ENCODE data around the gene MOCS1.

MOCS1 gene

GRCh38 chr6:39917981-39918380 lies 16.3 kb downstream of the MOCS1 start:
- H3K36me3 ChIP-seq (ENCODE audit: control insufficient read depth, insufficient read depth, low read length) = no peaks in the 10 kb centered on the region
- H3K4me1 ChIP-seq = no peaks in the 10 kb centered on the region
- no peak for TF ChIP-seq CTCF (IDR thresholded peaks at IDR 0.05)

DNA sequence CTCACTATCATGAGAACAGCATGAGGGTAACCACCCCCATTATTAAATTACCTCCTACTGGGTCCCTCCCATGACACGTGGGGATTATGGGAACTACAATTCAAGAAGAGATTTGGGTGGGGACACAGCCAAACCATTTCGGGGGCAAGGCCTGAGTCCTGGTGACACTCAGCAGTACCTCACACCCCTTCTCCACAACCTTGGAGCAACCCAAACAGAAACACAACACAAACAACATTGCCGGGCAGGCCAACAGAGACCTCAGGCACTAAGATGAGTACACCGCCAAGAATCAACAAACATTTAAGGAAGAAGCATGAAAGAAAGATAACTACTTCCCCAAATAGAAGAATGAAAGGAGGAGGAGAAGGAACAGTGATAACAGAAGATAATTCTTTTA lies 16.9 kb downstream of the MOCS1 start:
- H3K4me3 ChIP-seq (ENCODE audit: low read depth, low read length) = no peak overlapping the region
- no peaks in the 10 kb centered on the region for H3K4me1 ChIP-seq
- H3K4me2 ChIP-seq (ENCODE audit: low read length) = no peak overlapping the region
- H2AFZ ChIP-seq = no peak overlapping the region
- no peak for TF ChIP-seq CTCF (IDR thresholded peaks at IDR 0.05)
- H3K36me3 ChIP-seq (ENCODE audit: control insufficient read depth, insufficient read depth, low read length) = no peaks in the 10 kb centered on the region
- no peak overlapping the region for H3K9ac ChIP-seq
- no peaks in the 10 kb centered on the region for H3K79me2 ChIP-seq
- H3K27ac ChIP-seq = no peak overlapping the region
- no peaks in the 10 kb centered on the region for H3K9me3 ChIP-seq (ENCODE audit: control insufficient read depth, low read length)
- no peaks in the 10 kb centered on the region for H3K27me3 ChIP-seq (ENCODE audit: control insufficient read depth, insufficient read depth, low read length)

More at GRCh38 chr6:39917981-39918380, 16.3 kb downstream of the MOCS1 start:
- Histone ChIP-seq H2AFZ (no peak overlapping the region), H3K4me3 (ENCODE audit: low read depth, low read length) (no peak overlapping the region), H3K27me3 (ENCODE audit: control insufficient read depth, insufficient read depth, low read length) (no peaks in the 10 kb centered on the region), H3K9ac (no peak overlapping the region), H3K79me2 (no peaks in the 10 kb centered on the region), H3K27ac (no peak overlapping the region), H3K4me2 (ENCODE audit: low read length) (no peak overlapping the region), H3K9me3 (ENCODE audit: control insufficient read depth, low read length) (no peaks in the 10 kb centered on the region)

DNA sequence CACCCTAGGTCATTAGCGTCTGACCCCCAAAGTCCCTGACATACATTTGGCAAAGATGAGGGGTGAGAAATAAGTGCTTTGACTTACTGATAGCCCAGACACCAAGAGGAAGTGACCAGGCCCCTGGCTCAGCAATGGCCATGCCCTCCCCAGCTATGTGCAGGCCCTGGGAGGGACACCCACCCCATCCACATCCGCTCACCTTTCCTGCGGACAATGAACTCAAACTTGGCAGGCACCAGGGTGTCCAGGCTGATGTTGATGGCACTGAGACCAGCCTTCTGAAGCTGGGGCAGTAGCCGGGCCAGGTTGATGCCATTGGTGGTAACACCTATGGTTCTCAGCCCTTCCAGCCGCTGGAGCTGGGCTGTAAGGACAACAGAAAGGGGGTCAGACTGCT lies 18.4 kb downstream of the MOCS1 start:
- Histone ChIP-seq H3K27me3 (ENCODE audit: control insufficient read depth, insufficient read depth, low read length) (no peaks in the 10 kb centered on the region), H3K79me2 (no peaks in the 10 kb centered on the region), H3K4me1 (no peaks in the 10 kb centered on the region), H2AFZ (no peak overlapping the region), H3K27ac (no peak overlapping the region), H3K4me3 (ENCODE audit: low read depth, low read length) (no peak overlapping the region), H3K4me2 (ENCODE audit: low read length) (no peak overlapping the region), H3K9me3 (ENCODE audit: control insufficient read depth, low read length) (no peaks in the 10 kb centered on the region), H3K36me3 (ENCODE audit: control insufficient read depth, insufficient read depth, low read length) (no peaks in the 10 kb centered on the region), H3K9ac (no peak overlapping the region)
- TF ChIP-seq CTCF (IDR thresholded peaks at IDR 0.05) = no peak

DNA sequence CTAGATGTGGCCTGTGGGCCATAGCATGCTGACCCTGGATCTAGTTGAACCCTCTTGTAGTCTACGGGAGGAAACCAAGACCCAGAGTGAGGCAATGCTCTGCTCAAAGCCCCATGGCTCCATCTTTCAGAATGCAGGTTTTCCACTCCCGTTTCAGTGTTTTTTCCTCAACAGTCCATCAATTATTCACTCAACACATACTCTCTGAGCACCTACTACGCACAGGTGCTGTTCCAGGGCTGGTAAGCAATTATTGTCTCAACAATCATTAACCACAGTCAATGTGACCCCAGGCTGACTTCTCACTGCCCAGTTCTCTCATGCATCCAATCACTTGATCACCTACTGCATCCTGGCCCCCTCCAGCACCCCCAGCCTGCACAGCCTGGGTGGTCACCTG lies 20.0 kb downstream of the MOCS1 start:
- no peaks in the 10 kb centered on the region for H3K36me3 ChIP-seq (ENCODE audit: control insufficient read depth, insufficient read depth, low read length)
- H3K27ac ChIP-seq = no peak overlapping the region
- no peak overlapping the region for H3K9ac ChIP-seq

More for the DNA sequence above, 20.0 kb downstream of the MOCS1 start:
- Histone ChIP-seq H3K27me3 (ENCODE audit: control insufficient read depth, insufficient read depth, low read length) (no peaks in the 10 kb centered on the region), H3K4me3 (ENCODE audit: low read depth, low read length) (no peak overlapping the region), H3K4me1 (no peaks in the 10 kb centered on the region), H3K9me3 (ENCODE audit: control insufficient read depth, low read length) (no peaks in the 10 kb centered on the region), H2AFZ (no peak overlapping the region), H3K4me2 (ENCODE audit: low read length) (no peak overlapping the region), H3K79me2 (no peaks in the 10 kb centered on the region)
- no peak for TF ChIP-seq CTCF (IDR thresholded peaks at IDR 0.05)
